HL-60 (cell line): ENCODE results near the gene PPP2R5C.

ENCODE experiments used
- DNase-seq, 2 experiments: peaks; one replicate each; pipeline ENCODE4 v3.0.0-alpha.2; 2010 to 2020; ENCODE audit warnings: low read depth in 1 of 2, low spot score in 1 of 2
- H3K27ac ChIP-seq: fragments of 250-450 bp; sonication (Bioruptor Pico); replicated peaks from 2 replicates; pipeline ENCODE4 v1.5.1; 2020; ENCODE audit warnings: mild to moderate bottlenecking, moderate library complexity
- H3K27me3 ChIP-seq: fragments of 250-450 bp; sonication (Bioruptor Pico); 2 replicates; pipeline ENCODE4 v1.5.1; 2021; ENCODE audit warnings: mild to moderate bottlenecking, moderate library complexity; ENCODE audit not compliant: insufficient read depth, poor library complexity, severe bottlenecking
- H3K4me3 ChIP-seq: replicated peaks from 2 replicates; pipeline ENCODE4 v1.5.1; 2011; ENCODE audit warnings: mild to moderate bottlenecking, control low read depth, low read length; ENCODE audit not compliant: insufficient read depth
- CTCF ChIP-seq: IDR thresholded peaks from one replicate; pipeline ENCODE4 v1.5.1; 2011; ENCODE audit warnings: low read length, control low read depth, inconsistent platforms; ENCODE audit not compliant: insufficient read depth
- GABPA ChIP-seq: IDR thresholded peaks from 2 replicates; pipeline ENCODE4 v1.6.1; 2012; ENCODE audit warnings: low read depth
- POLR2AphosphoS5 ChIP-seq: IDR thresholded peaks from 2 replicates; pipeline ENCODE4 v1.6.1; 2012; ENCODE audit warnings: low read depth
- REST ChIP-seq: IDR thresholded peaks from 2 replicates; pipeline ENCODE4 v1.6.1; 2012; ENCODE audit warnings: low read depth; ENCODE audit not compliant: insufficient replicate concordance
- SPI1 ChIP-seq: IDR thresholded peaks from 2 replicates; pipeline ENCODE4 v1.6.1; 2012; ENCODE audit warnings: low read depth, mild to moderate bottlenecking, borderline replicate concordance

Gene PPP2R5C

GRCh38 chr14:101716956-101717662 lies 44.4 kb upstream of the PPP2R5C start:
- no peak overlapping the region for H3K4me3 ChIP-seq
- no peak for TF ChIP-seq SPI1
- TF ChIP-seq CTCF: no peak
- no peak for TF ChIP-seq GABPA
- TF ChIP-seq POLR2AphosphoS5: no peak
- H3K27ac ChIP-seq: no peak overlapping the region
- H3K27me3 ChIP-seq: no peaks in the 10 kb centered on the region
- DNase-seq: no peak

GRCh38 chr14:101717663-101718490 lies 43.6 kb upstream of the PPP2R5C start:
- no peak for DNase-seq
- Histone ChIP-seq H3K27me3 (no peaks in the 10 kb centered on the region), H3K4me3 (no peak overlapping the region), H3K27ac (no peak overlapping the region)
- TF ChIP-seq SPI1 (no peak), POLR2AphosphoS5 (no peak), GABPA (no peak), REST (no peak), CTCF (no peak)

GRCh38 chr14:101719045-101719645 lies 42.4 kb upstream of the PPP2R5C start:
- Histone ChIP-seq H3K27ac (no peak overlapping the region), H3K4me3 (no peak overlapping the region), H3K27me3 (no peaks in the 10 kb centered on the region)
- no peak for DNase-seq
- TF ChIP-seq SPI1: no peak
- no peak for TF ChIP-seq GABPA
- TF ChIP-seq POLR2AphosphoS5: no peak
- no peak for TF ChIP-seq CTCF
- TF ChIP-seq REST: no peak
